Testis (tissue), 3 donors: ENCODE data around the gene PADI6. TPM values are rescaled to one million over a fixed set of nuclear protein-coding genes. Genes with fewer than 3 reads are reported as not detected.

Source experiments
- DNase-seq: peaks from one replicate; pipeline ENCODE4 v3.0.0-alpha.2; 2019
- H3K27ac ChIP-seq, 2 donors: fragments of 200-600 bp; sonication (generic); one replicate each; pipeline ENCODE4 v1.5.1; 2019
- H3K27me3 ChIP-seq: fragments of 200-600 bp; sonication (generic); one replicate; pipeline ENCODE4 v1.5.1; 2019
- H3K36me3 ChIP-seq: fragments of 200-600 bp; sonication (generic); one replicate; pipeline ENCODE4 v1.5.1; 2017; ENCODE audit warnings: low read depth; ENCODE audit errors: missing control alignments
- H3K4me1 ChIP-seq: fragments of 200-600 bp; sonication (generic); one replicate; pipeline ENCODE4 v1.5.1; 2019
- H3K4me3 ChIP-seq, 2 donors: fragments of 200-600 bp; sonication (generic); one replicate each; pipeline ENCODE4 v1.5.1; 2017 to 2019
- H3K9me3 ChIP-seq: fragments of 200-600 bp; sonication (generic); one replicate; pipeline ENCODE4 v1.5.1; 2017
- POLR2A ChIP-seq: fragments of 450-650 bp; IDR thresholded peaks from one replicate; pipeline ENCODE4 v1.6.1; 2017; ENCODE audit warnings: antibody characterized with exemption, mild to moderate bottlenecking, moderate library complexity
- WGBS, 2 donors: methylation state at CpG; one replicate each; pipeline ENCODE4 v1.1.5; 2018; 5-methylcytosine and 5-hydroxymethylcytosine counted together
- intact Hi-C: fragments of 100-400 bp; cut with DNase I; formaldehyde crosslinking; loops from one replicate; pipeline ENCODE4 v1.15.1; 2023; ENCODE audit warnings: low total_unique reads
- polyA plus RNA-seq: library from polyadenylated mRNA; stranded (reverse); fragments of 350-450 nt; fragmentation: Illumina TruSeq; extraction: RNeasy Lipid Tissue Mini Kit (QIAGEN cat#74804); gene quantifications from one replicate; pipeline ENCODE4 v1.2.3, GENCODE V29; 2014; ENCODE audit warnings: low read depth, low replicate concordance; ENCODE audit not compliant: insufficient read depth
- total RNA-seq, 2 donors: library from RNA; depleted of rRNA; stranded (reverse); fragments of >200 nt; gene quantifications; one replicate each; pipeline ENCODE4 v1.2.3, GENCODE V29; 2016
- TF ChIP-seq, protein P1 (sequence below), 3 experiments: fragments of 450-650 bp in 2 of 3; fragments of 200-600 bp in 1 of 3; sonication (generic) in 1 of 3; IDR thresholded peaks; one replicate each; pipeline ENCODE4 v1.5.1; 2016 to 2019; ENCODE audit warnings: antibody characterized with exemption in 3 of 3, mild to moderate bottlenecking in 2 of 3, moderate library complexity in 1 of 3

PADI6 gene
- total and polyA plus RNA-seq, 3 donors from 2014 or later, result 0.25 TPM; not detected in 2

DNA sequence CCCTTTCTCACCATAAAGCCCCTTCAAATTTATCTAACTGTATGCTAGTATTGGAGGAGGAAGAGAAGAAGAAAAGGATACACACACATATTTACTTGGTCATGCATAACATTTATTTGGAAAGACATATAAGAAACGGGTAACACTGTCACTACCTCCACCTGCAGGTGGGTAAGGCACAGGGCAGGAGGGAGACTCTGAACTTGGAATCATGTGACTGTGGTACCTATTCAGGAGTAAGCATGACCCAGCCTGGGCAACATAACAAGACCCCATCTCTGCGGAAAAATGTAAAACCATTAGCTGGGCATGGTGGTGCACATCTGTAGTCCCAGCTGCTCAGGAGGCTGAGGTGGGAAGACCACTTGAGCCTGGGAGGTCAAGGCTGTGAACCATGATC, 1.4 kb upstream of the PADI6 start:
- TF ChIP-seq, protein P1, sequence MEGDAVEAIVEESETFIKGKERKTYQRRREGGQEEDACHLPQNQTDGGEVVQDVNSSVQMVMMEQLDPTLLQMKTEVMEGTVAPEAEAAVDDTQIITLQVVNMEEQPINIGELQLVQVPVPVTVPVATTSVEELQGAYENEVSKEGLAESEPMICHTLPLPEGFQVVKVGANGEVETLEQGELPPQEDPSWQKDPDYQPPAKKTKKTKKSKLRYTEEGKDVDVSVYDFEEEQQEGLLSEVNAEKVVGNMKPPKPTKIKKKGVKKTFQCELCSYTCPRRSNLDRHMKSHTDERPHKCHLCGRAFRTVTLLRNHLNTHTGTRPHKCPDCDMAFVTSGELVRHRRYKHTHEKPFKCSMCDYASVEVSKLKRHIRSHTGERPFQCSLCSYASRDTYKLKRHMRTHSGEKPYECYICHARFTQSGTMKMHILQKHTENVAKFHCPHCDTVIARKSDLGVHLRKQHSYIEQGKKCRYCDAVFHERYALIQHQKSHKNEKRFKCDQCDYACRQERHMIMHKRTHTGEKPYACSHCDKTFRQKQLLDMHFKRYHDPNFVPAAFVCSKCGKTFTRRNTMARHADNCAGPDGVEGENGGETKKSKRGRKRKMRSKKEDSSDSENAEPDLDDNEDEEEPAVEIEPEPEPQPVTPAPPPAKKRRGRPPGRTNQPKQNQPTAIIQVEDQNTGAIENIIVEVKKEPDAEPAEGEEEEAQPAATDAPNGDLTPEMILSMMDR (IDR thresholded peaks at IDR 0.05), result no peak
- TF ChIP-seq POLR2A, result no peak
- no peaks in the 10 kb centered on the region for H3K9me3 ChIP-seq
- no peak for DNase-seq
- intact Hi-C loops, result no loop called here
- H3K4me1 ChIP-seq, result no peaks in the 10 kb centered on the region
- H3K27me3 ChIP-seq, result no peaks in the 10 kb centered on the region
- no peaks in the 10 kb centered on the region for H3K36me3 ChIP-seq
- H3K4me3 ChIP-seq, result no peak overlapping the region
- WGBS, 2 donors, result 69 to 80% methylated on average over 2 of the region's 2 CpGs
- no peak overlapping the region for H3K27ac ChIP-seq

GRCh38 chr1:17372955-17373354, 959 bp downstream of the PADI6 start:
- DNase-seq, result no peak
- Histone ChIP-seq H3K4me1 (no peaks in the 10 kb centered on the region), H3K4me3 (no peak overlapping the region), H3K27me3 (no peaks in the 10 kb centered on the region), H3K9me3 (no peaks in the 10 kb centered on the region), H3K27ac (no peak overlapping the region), H3K36me3 (no peaks in the 10 kb centered on the region)
- intact Hi-C loops, result no loop called here
- no peak for TF ChIP-seq POLR2A
- TF ChIP-seq, protein P1 (IDR thresholded peaks at IDR 0.05), result no peak
- WGBS, 2 donors, result 82 to 87% methylated on average over 11 to 18 of the region's 18 CpGs

GRCh38 chr1:17375651-17376050, 3.7 kb downstream of the PADI6 start:
- TF ChIP-seq POLR2A, result no peak
- TF ChIP-seq, protein P1 (IDR thresholded peaks at IDR 0.05), result no peak
- intact Hi-C loops, result no loop called here
- H3K9me3 ChIP-seq, result no peaks in the 10 kb centered on the region

DNA sequence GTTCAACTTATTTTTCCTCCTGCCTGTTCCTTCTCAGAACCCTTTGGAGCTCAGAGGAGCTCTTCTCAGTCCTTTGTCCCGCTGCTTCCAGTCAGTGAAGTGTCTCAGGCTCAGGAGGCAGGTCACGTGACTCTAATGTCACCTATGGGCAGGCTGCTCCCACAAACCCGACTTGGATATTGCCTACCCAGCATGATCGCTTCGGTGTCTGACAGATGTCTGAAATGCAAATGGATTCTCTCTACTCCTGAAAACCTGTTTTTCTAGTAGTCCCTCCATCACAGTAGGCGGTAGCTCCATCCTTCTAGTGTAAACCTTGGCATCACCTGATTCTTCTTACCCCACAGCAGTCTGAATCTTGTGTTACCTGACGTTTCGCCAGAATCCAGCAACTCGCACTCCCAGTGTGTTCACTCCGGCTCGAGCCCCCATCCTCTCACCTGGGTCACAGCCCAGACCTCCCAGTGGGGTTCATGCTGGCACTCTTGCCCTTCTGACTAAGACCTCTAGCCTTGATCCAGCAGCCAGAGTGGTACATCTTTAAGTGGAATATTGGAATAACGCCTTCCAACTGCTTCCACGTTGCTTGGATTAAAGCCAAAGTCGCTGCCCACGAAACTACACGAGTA, 5.4 kb downstream of the PADI6 start:
- no peak for DNase-seq
- no peaks in the 10 kb centered on the region for H3K27me3 ChIP-seq
- 42 to 45% methylated on average over 16 of the region's 16 CpGs for WGBS, 2 donors

More at GRCh38 chr1:17375651-17376050, 3.7 kb downstream of the PADI6 start:
- H3K36me3 ChIP-seq, result no peaks in the 10 kb centered on the region
- no peaks in the 10 kb centered on the region for H3K27me3 ChIP-seq
- no peak overlapping the region for H3K4me3 ChIP-seq
- H3K27ac ChIP-seq, result no peak overlapping the region
- DNase-seq, result no peak
- no peaks in the 10 kb centered on the region for H3K4me1 ChIP-seq
- 93 to 96% methylated on average over 10 of the region's 10 CpGs for WGBS, 2 donors

More for the DNA sequence above, 5.4 kb downstream of the PADI6 start:
- Histone ChIP-seq H3K4me3 (no peak overlapping the region), H3K9me3 (no peaks in the 10 kb centered on the region), H3K4me1 (no peaks in the 10 kb centered on the region), H3K36me3 (no peaks in the 10 kb centered on the region), H3K27ac (no peak overlapping the region)
- intact Hi-C loops, result no loop called here
- TF ChIP-seq, protein P1 (IDR thresholded peaks at IDR 0.05), result no peak
- no peak for TF ChIP-seq POLR2A
